ENCODE data around the gene ANKRD13D.

ANKRD13D gene

DNA sequence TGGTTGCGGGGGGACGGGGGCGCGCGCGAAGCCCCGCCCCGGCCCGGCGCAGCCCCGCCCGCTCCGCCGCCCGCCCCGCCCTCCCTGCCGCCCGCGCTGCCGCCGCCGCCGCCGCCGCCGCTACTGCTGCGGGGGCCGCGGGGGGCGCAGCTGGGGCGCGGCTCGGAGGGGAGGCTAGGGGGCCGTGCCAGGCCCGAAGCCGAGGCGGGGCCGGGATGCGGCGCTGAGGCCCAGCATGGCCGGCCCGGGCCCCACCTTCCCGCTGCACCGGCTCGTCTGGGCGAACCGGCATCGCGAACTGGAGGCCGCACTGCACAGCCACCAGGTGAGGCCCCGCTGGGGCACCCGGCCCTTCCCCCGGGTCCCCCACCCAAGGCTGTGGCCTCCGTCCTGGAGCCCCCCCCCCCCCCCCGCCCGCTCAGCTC lies at the start of gene ANKRD13D:
Gene ANKRD13D (plus strand): TSS at position 78 of the 425 bp plus-strand sequence. CDS start 158 bp downstream, at position 236.
- no peak for DNase-seq

DNA sequence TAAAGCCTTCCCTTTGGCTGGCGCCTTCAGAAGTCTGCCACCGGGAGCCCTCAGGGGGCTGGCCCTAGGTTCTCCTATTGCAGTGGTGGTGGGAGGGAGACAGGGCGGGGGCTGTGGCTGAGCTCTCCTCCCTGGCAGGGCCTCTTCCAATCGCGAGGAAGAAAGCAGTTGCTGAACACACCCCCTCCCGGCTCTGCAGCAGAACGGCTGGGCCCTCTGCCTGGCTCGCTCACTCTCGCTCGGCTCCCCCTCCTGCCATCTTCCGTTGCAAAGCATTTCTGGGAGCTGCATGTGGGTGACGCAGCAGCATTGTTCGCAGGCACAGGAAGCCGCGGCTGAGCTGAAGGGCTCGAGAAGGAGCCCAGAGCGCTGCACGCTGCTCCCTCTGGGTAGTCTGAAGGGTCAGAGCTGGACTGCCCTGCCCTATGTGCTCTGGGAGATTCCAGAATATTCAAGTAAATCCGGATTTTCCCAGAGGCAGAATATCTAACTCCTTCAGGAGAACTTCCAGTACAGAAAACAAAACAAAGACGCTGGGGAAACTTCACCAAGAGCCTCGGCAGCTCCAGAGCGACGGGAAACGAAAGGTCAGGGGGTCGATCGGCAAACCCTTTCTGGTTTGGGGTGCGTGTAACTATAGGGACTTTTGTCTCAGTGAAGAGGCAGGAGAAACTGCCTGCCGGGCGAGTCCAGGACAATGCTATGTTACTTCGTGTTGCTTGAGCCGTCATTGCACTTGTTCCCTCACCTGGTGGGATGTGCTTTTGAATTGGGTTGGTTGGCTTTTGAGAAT lies 49.1 kb upstream of the ANKRD13D start:
- peak; percentile 98 for DNase-seq

DNA sequence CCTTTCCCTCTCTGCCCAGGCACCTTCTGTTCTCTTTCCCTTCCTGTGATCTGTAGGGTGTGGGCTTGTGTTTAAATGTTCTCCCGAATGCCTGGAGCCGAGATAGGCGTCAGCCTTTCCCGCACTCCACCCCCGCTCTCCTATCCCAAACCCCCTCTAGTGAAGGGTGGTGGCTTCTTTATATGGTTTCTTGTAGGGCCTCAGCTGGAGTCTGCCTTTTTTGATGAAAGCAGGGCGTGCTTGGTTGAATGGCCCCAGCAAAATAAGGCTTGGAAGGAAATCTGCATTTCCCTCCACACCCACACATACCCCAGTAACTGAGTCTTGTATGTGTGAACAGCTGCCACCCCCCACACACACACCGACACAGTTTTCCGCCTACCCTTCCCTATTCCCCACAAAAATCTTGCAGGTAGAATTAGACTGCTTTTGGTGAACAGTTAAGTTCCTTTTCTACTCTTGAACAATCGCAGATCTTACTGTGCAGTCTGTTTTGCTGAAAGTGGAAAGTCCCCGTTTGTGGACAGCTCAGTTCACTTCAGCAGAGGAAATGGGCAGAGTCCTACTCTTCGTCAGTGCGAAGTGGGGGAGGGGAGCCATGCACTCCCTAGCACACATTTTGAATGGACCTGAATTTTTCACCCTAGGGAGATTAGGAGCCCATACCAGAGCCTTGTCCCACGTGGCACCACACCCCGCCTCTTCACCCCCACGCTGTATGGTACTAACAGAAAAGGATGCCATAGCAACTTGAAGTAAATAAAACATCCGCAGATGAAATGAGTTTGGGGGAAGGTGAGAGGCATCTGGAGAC lies 48.3 kb upstream of the ANKRD13D start:
- DNase-seq, result peak; percentile 90

DNA sequence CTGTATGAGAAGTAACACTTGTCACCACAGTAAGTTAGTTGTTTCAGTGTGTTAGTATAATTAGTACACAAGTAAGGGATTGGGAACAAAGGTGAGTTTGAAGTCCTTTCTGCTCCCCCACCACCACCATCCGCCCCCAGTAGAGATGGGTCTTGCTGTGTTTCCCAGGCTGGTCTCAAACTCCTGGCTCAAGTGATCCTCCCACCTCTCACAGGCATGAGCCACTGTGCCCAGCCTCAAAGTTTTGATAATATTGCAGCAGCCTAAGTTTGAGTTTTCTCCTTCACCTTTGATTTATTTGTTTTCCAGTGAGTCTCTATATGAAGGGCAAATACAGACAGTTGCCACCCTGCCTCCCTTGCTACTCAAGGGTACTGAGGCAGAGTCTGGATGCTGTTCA lies 46.6 kb upstream of the ANKRD13D start:
- no peak for DNase-seq

DNA sequence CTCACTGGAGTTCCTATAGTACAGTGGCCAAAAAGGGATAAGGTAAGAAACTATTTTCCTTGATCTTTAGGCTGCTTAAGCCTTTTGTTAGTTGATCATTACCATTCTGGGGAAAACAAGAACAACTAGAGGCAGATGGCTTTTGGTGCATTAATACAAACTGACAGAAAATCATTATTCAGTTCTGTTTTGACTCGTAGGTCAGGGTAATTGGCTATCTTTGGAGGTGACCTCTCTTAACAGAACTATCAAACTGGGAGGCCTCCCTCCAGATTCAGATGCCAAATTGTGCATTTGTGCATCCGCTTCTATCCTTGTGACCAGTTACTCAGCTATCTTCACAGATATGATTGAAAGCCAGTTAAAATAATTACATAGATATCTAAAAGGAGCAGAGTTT lies 46.1 kb upstream of the ANKRD13D start:
- no peak for DNase-seq

DNA sequence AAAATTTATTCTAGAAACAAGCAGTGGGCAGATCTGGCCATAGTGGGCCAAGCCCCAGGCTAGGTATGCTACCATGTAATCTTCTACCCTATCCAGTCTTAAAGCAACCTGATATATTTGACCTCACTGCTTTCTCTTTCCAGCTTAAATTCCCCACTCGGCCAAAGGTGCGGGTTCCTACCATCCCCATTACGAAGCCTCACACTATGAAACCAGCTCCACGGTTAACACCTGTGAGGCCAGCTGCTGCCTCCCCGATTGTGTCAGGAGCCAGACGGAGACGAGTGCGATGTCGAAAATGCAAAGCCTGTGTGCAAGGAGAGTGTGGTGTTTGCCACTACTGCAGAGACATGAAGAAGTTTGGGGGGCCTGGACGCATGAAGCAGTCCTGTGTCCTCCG lies 44.1 kb upstream of the ANKRD13D start:
- DNase-seq, result no peak

DNA sequence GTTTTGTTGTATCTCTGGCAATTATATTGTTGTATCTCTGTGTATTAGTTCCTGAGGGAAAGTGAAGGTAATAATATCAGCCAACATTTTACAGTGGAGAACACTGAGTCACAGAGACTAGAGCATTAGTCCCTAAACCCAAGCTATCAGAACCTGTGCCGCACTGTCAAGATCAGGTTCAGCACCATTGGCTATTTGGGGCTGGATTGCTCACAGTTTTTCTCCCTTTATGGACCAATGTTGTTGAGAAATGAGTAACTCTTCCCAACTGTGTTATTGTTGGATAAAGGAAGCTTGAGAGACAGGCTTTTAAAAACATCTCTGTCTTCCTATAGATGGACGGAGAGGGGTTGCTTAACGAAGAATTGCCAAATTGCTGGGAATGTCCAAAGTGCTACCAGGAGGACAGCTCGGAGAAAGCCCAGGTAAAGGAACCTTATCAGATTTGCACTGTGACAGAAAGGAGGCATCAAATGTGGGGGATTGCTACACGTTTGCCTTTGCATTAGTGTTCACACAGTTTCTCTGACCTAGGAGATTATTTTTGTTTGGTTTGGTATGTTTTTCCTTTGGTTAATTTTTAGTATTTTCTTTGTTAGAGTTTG lies 41.1 kb upstream of the ANKRD13D start:
- no peak for DNase-seq

DNA sequence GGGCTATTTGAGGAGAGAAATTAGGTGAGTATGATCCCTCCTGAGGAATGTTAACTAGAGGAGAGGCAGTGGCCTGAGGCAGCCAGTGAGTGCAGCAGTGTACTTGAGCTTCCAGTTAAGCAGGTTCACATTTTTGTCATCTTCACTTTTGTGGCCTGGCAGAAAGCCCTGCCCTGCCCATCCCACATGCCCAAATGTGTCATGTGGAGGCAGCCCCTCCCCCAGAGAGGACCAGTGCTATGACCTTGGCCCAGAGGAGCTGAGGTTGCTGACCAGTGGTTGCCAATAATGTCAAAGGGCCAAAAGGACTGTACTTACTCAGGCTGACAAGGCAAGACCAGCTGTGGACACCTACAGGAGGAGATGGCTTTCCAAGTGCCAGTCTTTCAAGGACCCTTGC lies 40.5 kb upstream of the ANKRD13D start:
- DNase-seq, result no peak

DNA sequence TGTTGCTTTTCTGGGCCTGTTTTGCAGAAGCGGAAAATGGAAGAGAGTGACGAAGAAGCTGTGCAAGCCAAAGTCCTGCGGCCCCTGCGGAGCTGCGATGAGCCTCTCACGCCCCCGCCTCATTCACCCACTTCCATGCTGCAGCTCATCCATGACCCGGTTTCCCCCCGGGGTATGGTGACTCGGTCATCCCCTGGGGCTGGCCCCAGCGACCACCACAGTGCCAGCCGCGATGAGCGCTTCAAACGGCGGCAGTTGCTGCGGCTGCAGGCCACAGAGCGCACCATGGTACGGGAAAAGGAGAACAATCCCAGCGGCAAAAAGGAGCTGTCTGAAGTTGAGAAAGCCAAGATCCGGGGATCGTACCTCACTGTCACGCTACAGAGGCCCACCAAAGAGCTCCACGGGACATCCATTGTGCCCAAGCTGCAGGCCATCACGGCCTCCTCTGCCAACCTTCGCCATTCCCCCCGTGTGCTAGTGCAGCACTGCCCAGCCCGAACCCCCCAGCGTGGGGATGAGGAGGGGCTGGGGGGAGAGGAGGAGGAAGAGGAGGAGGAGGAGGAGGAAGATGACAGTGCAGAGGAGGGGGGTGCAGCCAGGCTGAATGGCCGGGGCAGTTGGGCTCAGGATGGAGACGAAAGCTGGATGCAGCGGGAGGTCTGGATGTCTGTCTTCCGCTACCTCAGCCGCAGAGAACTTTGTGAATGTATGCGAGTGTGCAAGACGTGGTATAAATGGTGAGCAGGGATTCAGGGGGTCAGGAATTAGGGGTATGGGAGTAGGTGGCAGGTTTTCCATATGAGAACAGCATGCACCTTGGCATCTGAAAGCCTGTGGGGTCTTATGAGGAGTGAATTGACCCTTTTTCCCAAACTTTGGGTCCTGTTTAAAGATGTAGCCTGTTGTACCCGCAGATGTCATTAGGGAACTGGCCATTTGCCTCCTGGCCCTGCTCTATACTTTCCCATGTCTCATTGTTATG lies 38.8 kb upstream of the ANKRD13D start:
- DNase-seq, result no peak

DNA sequence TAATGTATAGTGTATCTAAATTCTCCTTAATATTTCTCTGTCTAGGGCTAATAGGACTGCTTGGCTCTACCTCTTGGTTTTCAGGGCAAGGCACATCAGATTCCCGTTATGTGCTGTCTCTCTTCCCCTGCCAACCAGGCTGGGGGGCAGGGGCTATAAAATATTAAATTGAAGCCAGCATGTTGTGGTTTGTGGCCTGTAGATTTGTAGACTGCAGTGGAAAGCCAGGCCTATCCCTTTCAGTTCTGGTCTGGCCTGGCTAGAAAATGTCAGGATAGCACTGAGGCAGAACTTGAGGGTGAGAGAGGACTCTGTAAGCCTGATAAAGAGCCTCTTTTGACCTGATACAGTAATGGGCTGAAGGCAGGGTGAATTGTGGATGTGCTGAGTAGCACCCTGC lies 37.3 kb upstream of the ANKRD13D start:
- DNase-seq, result no peak

DNA sequence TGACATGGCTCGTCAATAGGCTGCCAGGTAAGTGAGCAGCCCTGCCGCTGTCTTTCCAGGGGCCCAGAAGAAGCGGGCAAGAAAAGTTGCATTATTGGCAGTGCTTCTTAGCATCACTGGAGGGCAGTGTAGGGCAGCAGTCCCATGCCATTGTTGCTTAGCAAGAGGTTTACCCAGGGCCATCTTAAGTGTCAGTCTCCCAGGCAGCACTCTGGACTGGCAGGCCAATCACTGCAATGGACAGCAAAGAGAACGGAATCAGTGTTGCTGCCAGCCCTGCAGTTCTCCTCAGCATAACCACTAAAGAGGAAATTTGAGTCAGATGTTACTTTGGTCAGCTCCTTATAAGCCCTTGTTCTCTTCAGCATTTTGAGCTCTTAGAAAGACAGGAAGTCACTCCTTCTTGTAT lies 36.3 kb upstream of the ANKRD13D start:
- DNase-seq, result no peak

DNA sequence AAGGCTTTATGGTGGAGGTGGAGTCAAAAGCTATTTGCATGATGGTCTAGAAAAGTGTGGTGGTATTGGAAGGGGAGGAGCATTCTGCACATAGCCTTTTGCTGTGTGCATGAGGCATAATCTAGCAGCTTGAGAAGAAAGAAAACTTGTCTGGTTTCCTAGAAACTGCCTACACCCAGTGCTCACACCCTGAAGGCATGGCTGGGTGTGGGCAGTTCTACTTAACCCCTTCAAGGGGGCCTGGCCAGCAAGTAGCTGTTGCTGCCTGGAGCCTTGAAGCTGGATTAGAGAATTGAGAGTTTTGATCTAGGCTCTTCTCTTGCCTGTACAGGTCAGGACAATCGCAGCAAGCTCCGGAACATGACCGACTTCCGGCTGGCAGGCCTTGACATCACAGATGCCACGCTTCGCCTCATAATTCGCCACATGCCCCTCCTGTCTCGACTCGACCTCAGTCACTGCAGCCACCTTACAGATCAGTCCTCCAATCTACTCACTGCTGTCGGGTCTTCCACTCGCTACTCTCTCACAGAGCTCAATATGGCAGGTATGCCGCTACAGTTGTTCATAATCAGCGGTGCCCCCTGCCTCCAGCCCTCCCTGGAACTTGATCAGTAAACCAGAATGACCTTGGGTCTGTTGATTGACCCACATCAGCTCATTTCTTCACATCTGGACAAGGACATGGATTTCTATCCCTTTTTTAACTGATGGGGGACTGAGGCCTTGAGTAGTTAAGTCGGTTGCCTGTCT lies 35.1 kb upstream of the ANKRD13D start:
- DNase-seq, result no peak

DNA sequence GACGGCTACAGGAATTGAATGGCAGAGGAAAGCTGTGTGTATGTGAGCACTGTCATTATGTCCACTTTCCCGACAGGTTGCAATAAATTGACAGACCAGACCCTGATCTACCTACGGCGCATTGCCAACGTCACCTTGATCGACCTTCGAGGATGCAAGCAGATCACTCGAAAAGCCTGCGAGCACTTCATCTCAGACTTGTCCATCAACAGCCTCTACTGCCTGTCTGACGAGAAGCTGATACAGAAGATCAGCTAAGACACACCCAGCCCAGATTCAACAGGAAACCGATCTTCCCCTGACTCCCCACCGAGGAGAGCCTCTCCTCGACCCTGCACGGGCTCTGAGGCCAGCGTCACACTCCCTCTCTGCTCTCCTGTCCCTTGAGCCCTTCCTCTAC lies 34.3 kb upstream of the ANKRD13D start:
- DNase-seq, result no peak

DNA sequence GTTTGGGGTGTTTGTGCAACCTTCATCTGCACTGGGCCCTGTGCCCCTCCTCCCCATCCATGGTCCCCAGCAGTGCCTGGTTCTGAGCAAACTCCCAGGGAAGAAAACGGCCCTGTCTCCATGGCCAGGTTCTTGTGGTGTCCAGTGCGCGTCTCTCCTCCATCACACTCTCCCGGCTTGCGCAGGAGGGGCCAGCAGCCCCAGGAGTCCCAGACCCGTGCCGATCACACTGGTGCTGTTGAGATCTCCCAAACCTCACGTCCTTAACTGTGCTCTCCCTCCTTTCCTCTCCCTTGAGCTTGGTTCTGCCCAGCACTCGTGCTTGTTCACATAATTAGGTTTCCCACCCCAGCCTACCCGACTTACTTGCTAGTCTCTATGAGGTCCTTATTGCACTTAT lies 33.8 kb upstream of the ANKRD13D start:
- no peak for DNase-seq

DNA sequence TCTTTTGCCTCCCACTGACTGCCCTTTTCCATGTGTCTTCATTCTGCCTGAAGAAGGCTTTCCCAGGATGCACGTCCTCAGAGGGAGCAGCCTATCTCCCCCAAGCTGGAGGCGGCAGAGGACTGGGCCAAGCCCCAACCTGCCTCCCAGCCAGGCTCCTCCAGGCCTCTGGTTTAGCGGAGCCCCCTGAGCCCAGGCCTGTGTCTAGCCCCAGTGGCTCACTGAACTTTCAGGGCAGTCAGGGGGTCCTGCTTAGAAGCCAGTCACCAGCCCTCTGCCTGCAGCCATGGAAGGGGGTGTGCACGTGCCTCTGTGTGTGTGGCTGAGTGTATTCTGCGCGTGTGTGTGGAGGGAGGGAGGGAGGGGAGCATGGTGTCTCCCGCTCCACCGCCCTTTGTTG lies 33.2 kb upstream of the ANKRD13D start:
- no peak for DNase-seq

DNA sequence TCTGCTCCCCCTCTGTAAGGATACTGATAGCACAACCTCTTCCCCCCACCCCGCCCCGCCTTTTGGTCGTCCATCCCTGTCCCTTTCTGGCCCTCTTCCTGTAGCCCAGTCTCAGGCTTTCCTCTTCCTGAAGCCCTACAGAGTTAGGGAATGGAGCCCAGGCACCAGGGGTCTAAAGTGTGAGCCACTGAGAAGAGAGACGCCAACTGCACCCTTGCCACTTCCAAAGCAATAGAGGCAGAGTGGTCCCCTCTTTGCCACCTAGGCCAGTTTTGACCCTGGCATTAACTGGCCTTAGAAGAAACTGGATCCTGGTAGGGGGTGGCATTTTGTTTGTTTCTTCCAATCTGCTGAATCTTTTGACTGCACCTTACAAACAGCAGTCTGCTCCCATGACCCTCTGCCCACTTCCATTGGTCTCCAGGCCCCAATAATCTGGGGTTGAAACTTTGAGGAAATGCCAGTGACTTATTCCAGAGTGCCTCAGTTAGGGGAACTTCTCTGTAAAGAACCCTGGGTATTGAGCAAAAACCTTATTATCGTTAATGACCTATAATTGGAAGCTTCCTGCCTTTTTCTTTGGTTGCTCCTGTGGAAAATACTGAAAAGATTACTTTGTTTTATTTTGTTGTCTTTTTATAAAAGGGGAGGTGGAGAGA lies 32.5 kb upstream of the ANKRD13D start:
- DNase-seq, result no peak

DNA sequence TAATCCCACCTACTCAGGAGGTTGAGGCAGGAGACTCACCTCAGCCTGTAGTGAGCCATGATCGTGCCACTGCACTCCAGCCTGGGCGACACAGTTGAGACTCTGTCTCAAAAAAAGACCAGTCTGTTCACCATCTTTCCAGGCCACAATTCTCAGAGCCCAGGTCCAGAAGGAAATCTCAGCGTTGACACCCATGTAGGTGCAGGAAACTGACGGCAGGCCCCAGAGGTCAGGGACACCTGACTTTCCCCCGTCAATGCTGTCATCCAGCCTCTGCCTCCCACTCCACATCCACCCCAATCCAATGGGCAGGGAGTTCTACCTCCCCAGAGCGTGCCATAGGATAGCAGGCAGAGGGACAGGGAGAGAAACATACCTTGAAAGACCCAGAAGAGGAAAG lies 28.7 kb upstream of the ANKRD13D start:
- DNase-seq, result no peak

DNA sequence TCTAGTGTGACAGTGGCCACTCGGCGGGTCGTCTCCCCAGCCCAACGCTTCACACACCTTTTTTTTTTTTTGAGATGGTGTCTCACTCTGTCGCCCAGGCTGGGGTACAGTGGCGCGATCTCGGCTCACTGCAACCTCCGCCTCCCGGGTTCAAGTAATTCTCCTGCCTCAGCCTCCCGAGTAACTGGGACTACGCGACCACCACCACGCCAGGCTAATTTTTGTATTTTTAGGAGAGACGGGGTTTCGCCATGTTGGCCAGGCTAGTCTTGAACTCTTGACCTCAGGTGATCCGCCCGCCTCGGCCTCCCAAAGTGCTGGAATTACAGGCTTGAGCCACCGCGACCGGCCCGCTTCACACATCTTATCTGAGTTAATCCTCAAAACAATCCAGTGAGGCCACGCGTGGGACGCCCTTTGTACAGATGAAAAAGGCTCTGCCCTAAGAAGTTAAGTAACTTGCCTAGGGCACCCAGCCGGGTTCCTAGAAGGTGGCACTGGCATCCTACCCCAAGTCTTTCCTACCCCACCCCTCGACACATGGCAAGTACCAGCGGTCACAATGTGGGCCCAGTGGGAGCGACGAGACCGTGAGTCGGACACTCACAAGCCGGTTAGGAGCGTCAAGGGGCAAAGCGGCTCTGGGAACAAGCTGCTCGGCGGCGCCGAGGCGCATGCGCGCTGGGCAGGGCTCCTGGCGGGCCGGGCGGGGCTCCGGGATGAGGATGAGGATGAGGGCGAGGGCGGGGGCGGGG lies 28.0 kb upstream of the ANKRD13D start:
- DNase-seq, result peak; percentile 54

DNA sequence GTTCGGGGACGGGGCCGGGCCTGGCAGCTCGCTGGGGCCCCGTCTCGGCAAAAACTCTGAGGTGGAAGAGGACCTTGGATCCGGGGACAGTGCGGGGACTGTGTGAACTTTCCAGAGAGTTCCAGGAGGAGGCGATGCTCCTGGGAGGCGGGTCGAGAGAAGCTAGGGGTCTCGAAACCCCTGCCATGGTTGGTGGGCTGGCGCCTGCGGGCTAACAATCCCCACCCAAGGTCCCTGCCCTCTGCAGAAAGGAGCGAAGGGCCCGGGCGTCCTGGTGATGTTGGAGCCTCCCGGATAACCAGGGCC lies 27.5 kb upstream of the ANKRD13D start:
- no peak for DNase-seq

DNA sequence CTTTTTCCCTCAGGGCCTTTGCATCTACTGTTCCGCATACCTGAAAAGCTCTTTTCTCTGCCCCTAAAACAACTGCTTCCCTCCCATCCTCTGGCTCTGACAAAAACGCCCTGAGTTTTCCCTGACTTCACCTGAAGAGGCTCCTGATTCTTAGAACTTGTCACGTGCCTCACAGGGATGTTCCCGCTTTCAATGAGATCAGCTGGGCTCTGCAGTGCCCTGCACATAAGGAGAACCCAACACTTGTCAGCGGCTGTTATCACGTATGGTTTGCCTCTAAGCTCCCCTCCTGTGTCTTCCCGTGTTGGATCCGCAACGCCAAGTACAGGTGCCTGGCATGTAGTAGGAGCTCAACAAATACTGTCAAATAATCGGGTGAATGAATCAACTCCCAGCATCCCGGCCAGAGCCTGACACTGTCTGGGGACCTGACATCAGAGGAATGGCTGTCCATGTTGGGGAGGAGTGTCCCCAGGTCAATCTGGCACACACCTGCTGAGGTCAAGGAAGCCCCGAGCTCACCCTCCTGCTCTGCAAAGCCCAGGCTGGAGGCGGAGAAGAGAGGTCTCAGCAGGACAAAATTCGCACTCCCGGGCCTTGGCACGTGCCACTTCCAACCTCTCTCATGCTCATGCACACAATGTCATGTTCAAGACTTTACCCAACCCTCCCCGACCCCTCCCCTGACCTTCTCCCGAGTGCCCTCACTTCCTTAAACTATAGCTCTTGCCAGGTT lies 27.0 kb upstream of the ANKRD13D start:
- no peak for DNase-seq

All from stimulated activated CD4-positive, alpha-beta T cell treated with anti-CD3 and anti-CD28 coated beads, Interleukin-1b, Interleukin-23, amount 100 ng/mL, for 48 hours (primary cell).